COLO829 (cell line): Measurements from ENCODE around the gene PRKAG2.

Source experiments
- DNase-seq: peaks from one replicate; pipeline ENCODE4 v3.0.0; 2012; ENCODE audit warnings: low spot score

PRKAG2 gene

GRCh38 chr7:151866028-151866427 is 10.9 kb downstream of the PRKAG2 start:
- no peak for DNase-seq

GRCh38 chr7:151865070-151865670 is 11.7 kb downstream of the PRKAG2 start:
- DNase-seq = no peak

GRCh38 chr7:151864561-151864960 is 12.4 kb downstream of the PRKAG2 start:
- DNase-seq = no peak

GRCh38 chr7:151864081-151864480 is 12.8 kb downstream of the PRKAG2 start:
- DNase-seq = no peak

- DNase-seq = no peak
Observed at GRCh38 chr7:151863386-151864079, 13.4 kb downstream of the PRKAG2 start.

- DNase-seq = no peak
Observed at GRCh38 chr7:151862606-151863381, 14.1 kb downstream of the PRKAG2 start.

GRCh38 chr7:151861881-151862280 is 15.0 kb downstream of the PRKAG2 start:
- DNase-seq = no peak

GRCh38 chr7:151860771-151861170 is 16.1 kb downstream of the PRKAG2 start:
- no peak for DNase-seq

GRCh38 chr7:151859948-151860685 is 16.8 kb downstream of the PRKAG2 start:
- DNase-seq = no peak

GRCh38 chr7:151859111-151859947 is 17.6 kb downstream of the PRKAG2 start:
- no peak for DNase-seq

- DNase-seq = no peak
Observed at GRCh38 chr7:151858456-151858855, 18.5 kb downstream of the PRKAG2 start.

- DNase-seq = no peak
Observed at GRCh38 chr7:151857866-151858450, 19.0 kb downstream of the PRKAG2 start.

- DNase-seq = no peak
Observed at GRCh38 chr7:151857412-151857811, 19.5 kb downstream of the PRKAG2 start.

GRCh38 chr7:151856516-151856915 is 20.4 kb downstream of the PRKAG2 start:
- DNase-seq = no peak

- no peak for DNase-seq
Observed at GRCh38 chr7:151856098-151856497, 20.8 kb downstream of the PRKAG2 start.

GRCh38 chr7:151854720-151855071 is 22.2 kb downstream of the PRKAG2 start:
- no peak for DNase-seq

- no peak for DNase-seq
Observed at GRCh38 chr7:151853896-151854719, 22.8 kb downstream of the PRKAG2 start.

- no peak for DNase-seq
Observed at GRCh38 chr7:151852486-151853396, 24.2 kb downstream of the PRKAG2 start.

GRCh38 chr7:151851782-151852181 is 25.1 kb downstream of the PRKAG2 start:
- no peak for DNase-seq
